Islet of Langerhans (tissue), 1 donor: Measurements from ENCODE around the gene SDR39U1.

Experiments used
- FAIRE-seq: peaks from one replicate; lab custom pipeline; 2011; peaks lifted over from hg19 to GRCh38; lab: Jason Lieb, UNC

Gene SDR39U1

GRCh38 chr14:24428628-24429394 lies 13.8 kb downstream of the SDR39U1 start:
- FAIRE-seq, result no peak

- FAIRE-seq, result no peak
Observed at GRCh38 chr14:24427537-24428508, 14.8 kb downstream of the SDR39U1 start.

GRCh38 chr14:24426912-24427536 lies 15.6 kb downstream of the SDR39U1 start:
- no peak for FAIRE-seq

GRCh38 chr14:24426150-24426911 lies 16.2 kb downstream of the SDR39U1 start:
- FAIRE-seq, result no peak

- no peak for FAIRE-seq
Observed at GRCh38 chr14:24425704-24426103, 16.9 kb downstream of the SDR39U1 start.

GRCh38 chr14:24422694-24423601 lies 19.6 kb downstream of the SDR39U1 start:
- no peak for FAIRE-seq

- FAIRE-seq, result no peak
Observed at GRCh38 chr14:24422261-24422660, 20.3 kb downstream of the SDR39U1 start.

GRCh38 chr14:24418492-24418873 lies 24.1 kb downstream of the SDR39U1 start:
- FAIRE-seq, result no peak

GRCh38 chr14:24417832-24418491 lies 24.6 kb downstream of the SDR39U1 start:
- no peak for FAIRE-seq

- no peak for FAIRE-seq
Observed at GRCh38 chr14:24416932-24417619, 25.5 kb downstream of the SDR39U1 start.

GRCh38 chr14:24416254-24416931 lies 26.2 kb downstream of the SDR39U1 start:
- FAIRE-seq, result no peak

GRCh38 chr14:24415421-24416253 lies 26.9 kb downstream of the SDR39U1 start:
- FAIRE-seq, result no peak

- FAIRE-seq, result no peak
Observed at GRCh38 chr14:24414732-24415420, 27.7 kb downstream of the SDR39U1 start.

GRCh38 chr14:24414077-24414476 lies 28.5 kb downstream of the SDR39U1 start:
- FAIRE-seq, result no peak

- FAIRE-seq, result no peak
Observed at GRCh38 chr14:24411443-24412389, 30.9 kb downstream of the SDR39U1 start.

GRCh38 chr14:24409956-24410355 lies 32.6 kb downstream of the SDR39U1 start:
- FAIRE-seq, result no peak
